GM10847 (cell line): Measurements from ENCODE around the gene GRAMD1C.

ENCODE experiments used
- POLR2A ChIP-seq: IDR thresholded peaks from 2 replicates; pipeline ENCODE4 v1.6.1; 2011; ENCODE audit not compliant: insufficient read length; ENCODE audit errors: extremely low read depth

GRAMD1C gene

DNA sequence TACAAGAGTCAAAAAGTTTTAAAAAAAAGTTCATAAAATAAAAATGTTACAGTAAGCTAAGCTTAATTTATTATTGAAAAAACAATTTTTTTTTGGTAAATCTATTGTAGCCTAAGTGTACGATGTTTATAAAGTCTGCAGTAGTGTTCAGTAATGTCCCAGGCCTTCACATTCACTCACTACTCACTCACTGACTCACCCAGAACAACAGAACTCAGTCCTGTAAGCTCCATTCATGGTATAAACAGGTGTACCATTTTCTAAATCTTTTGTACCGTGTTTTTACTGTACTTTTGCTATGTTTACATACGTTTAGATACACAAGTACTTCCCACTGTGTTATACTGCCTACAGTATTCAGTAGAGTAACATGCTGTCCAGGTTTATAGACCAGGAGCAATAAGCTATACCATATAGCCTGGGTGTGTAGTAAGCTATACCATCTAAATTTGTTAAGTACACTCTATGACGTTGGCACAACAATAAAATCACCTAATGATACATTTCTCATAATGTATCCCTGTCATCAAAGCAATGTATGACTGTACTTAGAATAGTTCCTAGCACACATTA lies 68.1 kb downstream of the GRAMD1C start:
- no peak for TF ChIP-seq POLR2A

DNA sequence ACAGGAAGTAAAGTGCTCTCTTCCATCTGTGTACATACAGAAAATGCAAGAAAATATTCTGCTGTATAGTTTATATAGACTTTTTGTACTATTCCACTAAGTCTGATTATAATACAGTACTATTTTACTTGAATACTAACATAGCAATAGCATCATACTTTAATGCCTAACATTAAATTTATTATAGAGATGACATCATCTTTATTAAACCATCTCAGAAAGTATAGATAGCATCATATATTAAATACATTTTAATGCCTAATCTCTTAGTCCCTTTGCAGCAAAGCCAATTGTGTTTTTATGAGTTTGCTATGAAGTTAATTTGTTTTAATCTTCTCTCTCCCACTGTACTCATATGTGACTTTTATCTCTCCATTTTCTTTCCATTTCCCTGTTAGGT lies 69.5 kb downstream of the GRAMD1C start:
- TF ChIP-seq POLR2A: no peak

DNA sequence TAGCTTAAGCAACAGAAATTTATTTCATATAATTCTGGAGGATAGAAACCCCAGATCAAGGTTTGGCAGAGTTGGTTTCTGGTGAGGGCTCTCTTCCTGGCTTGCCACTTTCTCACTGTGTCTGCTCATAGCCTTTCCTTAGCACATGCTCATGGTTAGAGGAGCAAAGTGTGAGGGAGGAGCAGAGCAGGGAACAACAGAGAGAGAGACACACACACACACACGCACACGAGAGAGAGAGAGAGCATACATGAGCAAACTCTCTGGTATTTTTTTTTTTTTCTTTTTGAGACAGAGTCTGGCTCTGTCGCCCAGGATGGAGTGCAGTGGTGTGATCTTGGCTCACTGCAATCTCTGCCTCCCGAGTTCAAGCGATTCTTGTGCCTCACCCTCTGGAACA lies 72.4 kb downstream of the GRAMD1C start:
- no peak for TF ChIP-seq POLR2A

DNA sequence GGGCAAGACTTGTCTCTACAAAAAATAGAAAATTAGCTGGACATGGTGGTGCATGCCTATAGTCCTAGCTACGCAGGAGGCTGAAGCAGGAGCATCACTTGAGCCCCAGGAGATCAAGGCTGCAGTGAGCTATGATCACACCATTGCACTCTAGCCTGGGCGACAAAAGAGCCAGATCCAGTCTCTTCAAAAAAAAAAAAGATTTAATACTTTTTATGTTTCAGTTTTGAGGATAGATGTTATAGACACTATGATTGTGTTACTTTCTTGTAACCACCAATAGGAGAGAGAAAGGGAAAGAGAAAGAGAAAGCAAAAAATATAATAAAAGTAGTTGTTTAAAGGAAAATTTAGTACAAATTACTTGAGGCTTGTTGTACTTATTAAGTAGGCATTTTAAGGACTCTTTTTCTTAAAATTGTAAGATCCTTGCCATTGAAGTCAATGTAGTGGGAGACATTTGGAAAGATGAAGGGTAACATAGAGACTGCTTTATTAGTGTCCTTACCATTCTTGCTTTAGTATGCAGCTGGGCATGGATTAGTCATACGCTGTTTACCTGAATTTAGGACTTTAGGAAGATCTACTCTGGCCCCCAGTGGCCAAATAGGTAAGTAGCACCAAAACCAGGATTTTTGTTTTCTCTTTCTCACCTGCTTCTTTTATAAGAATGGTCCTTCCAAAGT lies 74.1 kb downstream of the GRAMD1C start:
- TF ChIP-seq POLR2A: no peak

DNA sequence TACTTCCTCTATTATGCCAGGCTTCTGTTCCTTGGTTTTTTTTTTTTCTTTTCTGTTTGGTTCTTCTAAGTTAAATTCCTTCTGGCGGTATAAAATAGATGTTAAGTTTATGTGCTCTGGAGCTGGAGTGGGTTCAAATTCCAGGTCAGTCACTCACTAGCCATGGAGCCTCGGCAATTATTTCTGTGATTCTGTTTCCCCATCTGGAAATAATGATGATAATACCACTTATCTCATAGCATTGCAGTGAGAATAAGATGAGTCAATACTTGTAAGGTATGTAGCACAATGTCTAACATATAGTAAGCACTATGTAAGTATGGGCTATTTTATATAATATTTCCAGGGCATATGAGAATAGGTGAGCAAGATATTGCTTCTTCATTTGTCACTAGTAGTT lies 76.1 kb downstream of the GRAMD1C start:
- TF ChIP-seq POLR2A: no peak

DNA sequence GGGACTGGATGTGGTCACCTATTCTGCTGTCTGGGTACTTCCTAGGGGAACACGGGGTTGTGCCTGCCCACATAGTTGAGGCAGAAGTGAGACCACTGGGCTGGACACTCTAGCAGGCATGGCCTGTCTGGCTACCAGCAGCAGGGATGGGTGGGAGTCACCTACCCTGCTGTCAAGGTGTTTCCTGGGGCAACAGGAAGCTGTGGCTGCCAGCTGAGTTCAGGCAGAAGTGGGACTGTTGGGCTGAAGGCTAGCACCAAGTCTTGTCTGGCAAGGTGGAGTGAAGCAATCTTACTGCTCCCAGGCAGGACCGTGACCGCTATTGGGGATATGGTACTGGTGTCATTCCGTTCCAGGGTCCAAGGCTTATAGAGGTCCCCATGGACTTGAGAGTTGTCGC lies 89.0 kb downstream of the GRAMD1C start:
- no peak for TF ChIP-seq POLR2A

DNA sequence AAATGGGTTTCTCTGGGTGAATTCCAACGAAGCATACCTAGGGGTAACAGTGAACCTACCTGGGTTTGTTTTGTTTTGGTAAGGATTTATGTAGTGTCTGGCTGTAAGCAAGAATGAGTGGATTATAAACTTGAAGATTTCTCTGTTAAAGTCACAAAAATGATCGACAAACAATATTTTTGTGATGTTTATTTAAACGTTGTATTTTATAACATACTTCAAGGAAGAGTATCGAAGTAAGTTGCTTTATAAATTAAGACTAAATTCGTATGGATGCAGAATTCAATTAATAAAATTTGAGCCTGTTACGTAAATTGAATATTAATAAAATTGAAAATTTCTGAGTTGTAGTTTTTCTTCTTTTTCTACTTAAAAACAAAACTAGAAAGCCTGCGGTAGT lies 108.2 kb downstream of the GRAMD1C start:
- no peak for TF ChIP-seq POLR2A

DNA sequence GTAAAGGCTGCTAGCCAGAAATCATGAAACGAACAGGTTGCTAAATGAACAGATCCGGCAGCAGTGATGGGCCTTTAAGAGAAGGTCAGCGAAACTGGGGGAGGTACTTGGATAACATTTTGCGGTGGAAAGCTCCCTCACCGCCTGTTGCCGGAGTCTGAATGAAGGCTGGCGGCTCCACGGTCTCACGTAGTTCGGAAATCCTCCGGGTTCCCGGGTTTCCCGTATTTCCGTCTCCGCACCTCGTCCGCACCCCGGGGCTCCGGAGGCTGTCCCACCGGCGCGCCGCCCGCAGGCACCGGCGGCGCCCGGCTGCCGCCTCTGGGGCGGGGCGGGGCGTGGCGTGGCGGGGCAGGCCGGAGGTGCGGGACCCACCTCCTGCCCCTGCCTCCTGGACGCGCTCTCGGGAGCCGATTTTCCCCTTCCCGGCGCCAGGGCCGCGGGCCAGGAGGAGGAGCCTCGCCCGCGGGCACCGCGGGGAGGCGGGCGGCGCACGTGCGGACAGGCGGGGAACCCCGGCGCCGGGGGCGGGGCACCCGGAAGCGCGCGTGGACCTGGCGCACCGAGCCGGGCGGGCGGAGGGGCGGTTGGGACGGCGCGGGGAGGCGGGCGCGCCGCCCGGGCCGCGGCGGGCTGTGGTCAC lies 108.9 kb downstream of the GRAMD1C start, which contains the start of gene ZDHHC23:
TSS of gene ZDHHC23 (plus strand) at position 642 of the 643 bp plus-strand sequence. CDS start 790 bp downstream, outside the sequence.
- TF ChIP-seq POLR2A: no peak

DNA sequence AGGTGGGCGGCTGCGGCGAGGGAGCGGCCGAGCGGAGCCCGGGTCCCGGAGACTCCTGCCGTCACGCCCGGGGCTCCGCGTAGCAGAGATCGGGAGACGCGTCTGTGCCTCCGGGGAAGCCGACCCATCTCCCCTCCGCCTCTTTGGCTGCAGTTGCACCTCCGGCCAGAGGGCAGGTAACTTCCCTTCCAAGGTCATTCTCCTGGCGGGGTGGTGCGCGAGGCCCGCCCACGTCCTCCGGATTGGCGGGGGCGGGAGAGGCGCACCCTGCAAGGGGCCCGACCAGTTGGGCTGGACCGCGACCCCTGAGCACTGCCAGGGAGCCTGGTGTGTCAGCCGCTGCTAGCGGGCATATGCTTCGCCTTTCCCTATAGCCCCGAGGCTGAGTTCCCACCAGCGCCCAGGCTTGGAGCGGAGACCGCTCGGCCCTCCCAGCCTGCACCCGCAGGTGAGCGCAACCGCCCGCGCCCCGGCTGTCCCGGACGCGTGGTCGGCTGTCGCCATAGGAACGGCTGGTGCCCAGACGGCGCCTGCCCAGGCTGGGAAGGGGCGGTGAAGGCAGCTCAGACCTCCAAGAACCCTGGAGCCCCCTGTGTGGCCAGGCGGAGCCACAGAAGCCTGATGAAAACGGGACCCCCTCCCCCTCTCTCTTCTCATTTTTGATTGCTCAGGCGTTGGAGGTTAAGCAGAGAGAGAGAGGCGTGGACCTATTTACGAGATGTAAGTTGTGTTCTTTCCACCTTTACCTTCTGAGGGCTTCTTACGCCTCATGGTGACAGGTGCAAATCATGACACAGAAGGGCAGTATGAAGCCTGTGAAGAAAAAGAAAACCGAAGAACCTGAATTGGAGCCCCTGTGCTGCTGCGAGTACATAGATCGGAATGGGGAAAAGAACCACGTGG lies 109.7 kb downstream of the GRAMD1C start:
- TF ChIP-seq POLR2A: no peak

DNA sequence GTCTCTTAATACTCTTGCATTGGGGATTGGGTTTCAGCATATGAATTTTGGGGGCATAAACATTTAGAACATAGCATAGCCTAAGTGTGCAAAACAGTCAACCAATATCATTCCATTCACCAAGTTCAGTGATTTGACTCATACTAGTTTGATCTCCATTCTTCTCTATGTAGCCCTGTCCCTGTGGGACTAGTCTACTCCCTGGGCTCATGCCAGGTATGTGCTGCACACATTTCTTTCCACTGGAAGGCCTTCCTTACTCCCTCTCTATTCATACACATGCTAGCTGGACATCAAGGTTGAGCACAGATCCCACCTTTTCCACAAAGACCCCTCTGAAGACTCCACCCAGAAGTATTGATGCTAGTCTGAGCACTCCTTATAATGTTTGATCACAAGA lies 114.3 kb downstream of the GRAMD1C start:
- no peak for TF ChIP-seq POLR2A

DNA sequence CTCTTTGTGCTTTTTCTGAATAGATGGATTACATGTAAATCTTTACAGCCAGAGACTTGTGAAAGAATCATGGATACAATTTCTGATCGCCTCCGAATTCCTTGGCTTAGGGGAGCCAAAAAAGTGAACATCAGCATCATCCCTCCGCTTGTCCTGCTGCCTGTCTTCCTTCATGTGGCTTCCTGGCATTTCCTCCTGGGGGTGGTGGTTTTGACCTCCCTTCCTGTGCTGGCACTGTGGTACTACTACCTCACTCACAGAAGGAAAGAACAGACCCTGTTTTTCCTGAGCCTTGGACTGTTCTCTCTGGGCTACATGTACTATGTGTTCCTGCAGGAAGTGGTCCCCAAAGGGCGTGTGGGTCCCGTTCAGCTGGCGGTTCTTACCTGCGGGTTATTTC lies 115.1 kb downstream of the GRAMD1C start:
- TF ChIP-seq POLR2A: no peak

DNA sequence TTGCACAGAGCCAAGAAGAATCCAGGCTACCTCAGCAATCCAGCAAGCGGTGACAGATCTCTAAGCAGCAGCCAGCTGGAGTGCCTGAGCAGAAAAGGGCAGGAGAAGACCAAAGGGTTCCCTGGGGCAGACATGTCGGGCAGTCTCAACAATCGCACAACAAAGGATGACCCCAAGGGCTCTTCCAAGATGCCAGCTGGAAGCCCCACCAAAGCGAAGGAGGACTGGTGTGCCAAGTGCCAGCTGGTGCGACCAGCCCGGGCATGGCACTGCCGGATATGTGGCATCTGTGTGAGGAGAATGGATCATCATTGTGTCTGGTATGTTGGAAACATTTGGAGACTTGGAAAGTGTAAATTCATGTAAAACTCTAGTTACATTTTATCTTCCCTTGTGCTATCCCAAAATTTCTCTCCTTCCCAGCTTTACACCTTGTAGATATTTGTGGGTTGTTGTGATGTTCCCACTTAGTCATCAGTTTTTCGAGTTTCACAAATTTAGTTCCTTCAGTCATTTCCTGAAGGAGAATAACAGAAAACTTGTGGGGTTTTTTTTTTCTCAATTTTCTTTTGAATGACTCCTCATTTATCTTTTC lies 115.6 kb downstream of the GRAMD1C start:
- no peak for TF ChIP-seq POLR2A

DNA sequence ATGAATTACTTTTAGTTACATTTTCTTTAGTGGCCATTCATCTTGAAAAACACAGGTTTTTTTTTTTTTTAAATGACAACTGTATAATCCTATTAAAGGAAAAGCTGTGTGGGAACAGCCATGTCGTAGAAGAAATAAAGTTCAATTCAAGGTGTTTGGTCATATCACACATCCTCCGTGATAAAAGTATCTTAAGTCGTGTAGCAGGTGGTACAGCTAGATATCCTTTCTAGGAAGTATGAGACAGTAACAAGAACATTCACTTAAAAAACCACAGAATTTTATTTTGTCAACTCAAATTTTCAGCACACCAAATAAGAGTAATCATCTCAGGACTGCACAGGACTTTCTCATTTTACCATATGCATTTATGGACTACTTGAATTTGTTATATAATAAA lies 125.3 kb downstream of the GRAMD1C start:
- TF ChIP-seq POLR2A: no peak

DNA sequence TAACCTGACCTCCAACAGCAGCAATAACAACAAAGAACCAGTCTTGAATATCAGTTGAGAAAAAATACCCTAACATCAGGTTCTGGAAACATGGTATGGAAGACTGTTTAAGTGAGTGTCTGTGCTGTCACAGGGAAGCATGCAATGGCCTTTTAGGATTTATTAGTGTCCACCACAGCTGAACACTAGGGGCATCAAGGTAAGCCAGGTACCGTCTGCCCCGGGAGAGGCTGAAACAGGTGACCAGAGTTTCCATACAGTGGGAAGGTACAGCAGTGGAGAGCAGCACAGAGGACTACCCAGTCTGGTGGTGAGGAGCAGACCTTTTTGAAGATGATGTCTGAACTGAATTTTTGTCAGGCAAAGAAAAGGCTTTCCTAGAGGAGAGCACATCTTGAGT lies 127.6 kb downstream of the GRAMD1C start:
- no peak for TF ChIP-seq POLR2A

DNA sequence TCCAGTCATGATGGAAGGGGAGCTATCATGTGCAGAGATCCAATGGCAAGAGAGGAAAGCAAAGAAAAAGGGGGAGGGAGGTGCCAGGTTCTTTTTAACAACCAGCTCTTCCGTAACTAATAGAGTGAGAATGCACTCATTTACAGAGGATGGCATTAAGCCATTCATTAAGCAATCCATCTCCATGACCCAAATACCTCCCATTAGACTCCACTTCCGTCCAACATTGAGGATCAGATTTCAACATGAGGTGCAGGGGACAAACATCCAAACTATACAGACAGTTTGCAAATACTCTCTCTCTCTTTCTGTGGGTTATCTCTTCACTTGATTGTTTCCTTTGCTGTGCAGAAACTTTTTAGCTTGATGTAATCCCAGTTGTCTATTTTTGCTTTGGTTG lies 130.4 kb downstream of the GRAMD1C start:
- no peak for TF ChIP-seq POLR2A

DNA sequence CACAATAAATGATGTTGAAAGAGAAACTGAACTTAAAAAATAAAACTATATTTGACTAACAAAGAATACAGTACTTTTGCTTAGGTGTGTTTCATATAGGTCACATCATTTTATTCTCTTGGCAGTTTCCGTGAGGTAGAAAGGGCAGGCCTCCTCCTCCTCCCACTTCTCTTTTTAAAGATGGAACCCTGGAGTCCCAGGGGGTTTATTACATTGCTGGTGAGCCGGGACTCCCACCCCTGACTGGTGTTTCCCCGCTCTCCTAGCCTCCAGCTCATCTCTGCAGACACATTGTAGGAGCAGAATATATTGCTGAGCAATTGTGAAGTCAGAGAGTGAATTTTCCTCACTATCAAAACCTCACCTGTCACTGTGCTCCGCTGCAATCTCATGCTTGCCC lies 139.2 kb downstream of the GRAMD1C start:
- no peak for TF ChIP-seq POLR2A

DNA sequence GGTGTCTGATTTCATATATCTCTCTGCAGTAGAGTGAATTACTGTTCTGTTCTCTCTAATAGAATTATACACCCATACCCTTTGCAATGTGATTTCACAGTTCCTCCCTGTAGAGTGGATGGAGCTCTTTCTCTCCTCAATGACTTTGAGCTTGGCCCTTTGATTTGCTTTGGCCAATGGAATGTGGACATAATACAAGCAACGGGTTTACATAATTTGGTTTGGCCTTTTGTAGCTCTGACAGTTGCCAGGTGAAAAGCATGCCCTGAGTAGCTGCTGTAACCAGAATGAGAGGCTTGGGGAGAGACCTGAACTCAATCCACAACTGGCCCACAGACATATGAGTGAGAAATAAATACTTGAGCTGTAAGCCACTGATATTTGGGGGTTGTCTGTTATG lies 141.3 kb downstream of the GRAMD1C start:
- no peak for TF ChIP-seq POLR2A
